Lower lobe of right lung (tissue), 2 donors: ENCODE results near the gene DIPK1B. TPM values are rescaled to one million over a fixed set of nuclear protein-coding genes. Genes with fewer than 3 reads are reported as not detected.
"Not testable (repeated sequence)": the region's sequence is repeated elsewhere in the genome, so short reads cannot be mapped to it uniquely, and the experiment has no call there.

Source experiments
- ATAC-seq, 2 donors: fragments of 200-7000 bp; cut with Tn5 transposase; one replicate each; pipeline ENCODE4 v1.9.1; 2020 to 2022; ENCODE audit warnings: mild to moderate bottlenecking in 2 of 2, moderate library complexity in 2 of 2
- DNase-seq: peaks from one replicate; pipeline ENCODE4 v3.0.0-alpha.2; 2020
- H3K27ac ChIP-seq: fragments of 200-600 bp; one replicate; pipeline ENCODE4 v1.8.0; 2022
- H3K27me3 ChIP-seq: fragments of 200-600 bp; one replicate; pipeline ENCODE4 v1.8.0; 2022; ENCODE audit warnings: low read depth
- H3K36me3 ChIP-seq: fragments of 200-600 bp; one replicate; pipeline ENCODE4 v1.8.0; 2022; ENCODE audit warnings: mild to moderate bottlenecking
- H3K4me1 ChIP-seq: fragments of 200-600 bp; one replicate; pipeline ENCODE4 v1.8.0; 2022
- H3K4me3 ChIP-seq: fragments of 200-600 bp; one replicate; pipeline ENCODE4 v1.8.0; 2022; ENCODE audit warnings: mild to moderate bottlenecking
- H3K9me3 ChIP-seq: fragments of 200-600 bp; one replicate; pipeline ENCODE4 v1.8.0; 2022
- intact Hi-C: fragments of 100-400 bp; cut with DNase I; formaldehyde crosslinking; loops from one replicate; pipeline ENCODE4 v1.11.0; 2022
- microRNA-seq: library from miRNA; unstranded; fragments of <30 nt; microRNA quantifications from one replicate; pipeline ENCODE4 v1.2.0, GENCODE V29; 2020; ENCODE audit warnings: borderline number of aligned reads
- total RNA-seq: library from RNA; stranded (reverse); fragmentation: NEBNext Ultra II Directional; extraction: Animal tissue kit (Norgen Biotek cat#: 25700); gene quantifications from one replicate; pipeline ENCODE4 v1.2.1, GENCODE V29; 2021
- TF ChIP-seq, protein P1 (sequence below): fragments of 200-600 bp; IDR thresholded peaks from one replicate; pipeline ENCODE4 v1.8.0; 2022; ENCODE audit warnings: antibody characterized with exemption, mild to moderate bottlenecking
- donor health status: DM: no; HTN: yes; CAD: no; lungs with severe emphysema.

The DIPK1B gene
- total RNA-seq, 1 donor from 2014 or later = 15.1 TPM

- H3K27me3 ChIP-seq, H3K4me1 ChIP-seq, H3K36me3 ChIP-seq, ATAC-seq, H3K4me3 ChIP-seq, H3K27ac ChIP-seq, H3K9me3 ChIP-seq, intact Hi-C loops, DNase-seq: not testable (repeated sequence)
- TF ChIP-seq, protein P1, sequence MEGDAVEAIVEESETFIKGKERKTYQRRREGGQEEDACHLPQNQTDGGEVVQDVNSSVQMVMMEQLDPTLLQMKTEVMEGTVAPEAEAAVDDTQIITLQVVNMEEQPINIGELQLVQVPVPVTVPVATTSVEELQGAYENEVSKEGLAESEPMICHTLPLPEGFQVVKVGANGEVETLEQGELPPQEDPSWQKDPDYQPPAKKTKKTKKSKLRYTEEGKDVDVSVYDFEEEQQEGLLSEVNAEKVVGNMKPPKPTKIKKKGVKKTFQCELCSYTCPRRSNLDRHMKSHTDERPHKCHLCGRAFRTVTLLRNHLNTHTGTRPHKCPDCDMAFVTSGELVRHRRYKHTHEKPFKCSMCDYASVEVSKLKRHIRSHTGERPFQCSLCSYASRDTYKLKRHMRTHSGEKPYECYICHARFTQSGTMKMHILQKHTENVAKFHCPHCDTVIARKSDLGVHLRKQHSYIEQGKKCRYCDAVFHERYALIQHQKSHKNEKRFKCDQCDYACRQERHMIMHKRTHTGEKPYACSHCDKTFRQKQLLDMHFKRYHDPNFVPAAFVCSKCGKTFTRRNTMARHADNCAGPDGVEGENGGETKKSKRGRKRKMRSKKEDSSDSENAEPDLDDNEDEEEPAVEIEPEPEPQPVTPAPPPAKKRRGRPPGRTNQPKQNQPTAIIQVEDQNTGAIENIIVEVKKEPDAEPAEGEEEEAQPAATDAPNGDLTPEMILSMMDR = peak; percentile 47
These were observed 54.2 kb downstream of the DIPK1B start for GRCh38 chr9:136766410-136767120.

DNA sequence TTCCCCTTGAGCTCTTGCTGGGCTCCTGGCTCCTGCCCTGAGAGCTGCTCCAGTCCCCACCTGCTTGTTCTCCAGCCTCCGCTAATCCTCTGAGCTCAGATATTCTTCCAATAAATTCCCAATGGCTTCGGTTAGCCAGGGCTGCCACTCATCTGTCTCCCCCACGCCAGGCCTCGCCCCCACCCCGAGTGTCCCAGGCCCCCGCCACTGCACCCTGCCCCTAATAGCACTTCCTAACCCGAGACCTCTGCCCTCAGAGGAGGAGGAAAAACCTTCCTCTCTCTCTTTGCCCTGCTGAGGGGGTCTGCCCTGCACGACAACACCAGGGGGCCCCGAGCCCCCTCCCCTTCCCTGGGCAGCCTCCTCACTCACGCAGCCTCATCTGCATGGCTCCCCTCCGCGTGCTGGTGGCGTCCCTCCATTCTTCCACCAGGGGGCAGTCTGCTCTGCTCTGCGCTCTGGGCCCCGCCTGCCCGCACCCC lies 57.4 kb downstream of the DIPK1B start:
- TF ChIP-seq, protein P1 = peak; percentile 46
- peaks cover 7% of the 10 kb centered on the region for H3K9me3 ChIP-seq
- H3K4me1 ChIP-seq = no peaks in the 10 kb centered on the region
- H3K36me3 ChIP-seq = no peaks in the 10 kb centered on the region
- DNase-seq = no peak
- intact Hi-C loops = no loop called here
- peaks cover under 1% of the 10 kb centered on the region for H3K27me3 ChIP-seq
- no peak overlapping the region for H3K4me3 ChIP-seq
- H3K27ac ChIP-seq = no peak overlapping the region
- ATAC-seq = peak; percentile 54 to 60

DNA sequence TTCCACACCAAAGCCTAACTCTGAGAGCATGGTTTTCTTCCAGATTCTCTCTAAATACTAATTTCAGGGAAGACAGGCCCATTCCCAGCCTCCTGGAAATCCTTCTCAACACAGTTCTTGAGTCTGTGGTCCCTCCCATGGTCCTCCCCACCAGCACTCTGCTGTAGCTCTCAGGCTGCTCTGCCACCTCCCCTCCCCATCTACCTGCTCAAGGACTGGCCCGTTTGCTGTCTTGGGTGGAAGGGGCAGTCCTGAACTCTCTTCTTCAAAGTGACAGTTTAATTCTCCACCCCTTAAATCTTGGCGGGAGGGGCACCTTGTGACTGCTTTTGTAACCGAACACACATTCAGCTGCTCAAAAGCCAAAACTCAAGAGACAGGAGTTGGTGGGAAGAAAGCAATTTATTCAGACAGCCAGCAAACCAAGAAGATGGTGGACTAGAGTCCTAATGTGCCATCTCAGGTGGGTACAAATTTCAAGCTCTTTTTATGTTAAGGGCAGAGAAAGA lies 59.6 kb downstream of the DIPK1B start:
- peaks cover 7% of the 10 kb centered on the region for H3K9me3 ChIP-seq

DNA sequence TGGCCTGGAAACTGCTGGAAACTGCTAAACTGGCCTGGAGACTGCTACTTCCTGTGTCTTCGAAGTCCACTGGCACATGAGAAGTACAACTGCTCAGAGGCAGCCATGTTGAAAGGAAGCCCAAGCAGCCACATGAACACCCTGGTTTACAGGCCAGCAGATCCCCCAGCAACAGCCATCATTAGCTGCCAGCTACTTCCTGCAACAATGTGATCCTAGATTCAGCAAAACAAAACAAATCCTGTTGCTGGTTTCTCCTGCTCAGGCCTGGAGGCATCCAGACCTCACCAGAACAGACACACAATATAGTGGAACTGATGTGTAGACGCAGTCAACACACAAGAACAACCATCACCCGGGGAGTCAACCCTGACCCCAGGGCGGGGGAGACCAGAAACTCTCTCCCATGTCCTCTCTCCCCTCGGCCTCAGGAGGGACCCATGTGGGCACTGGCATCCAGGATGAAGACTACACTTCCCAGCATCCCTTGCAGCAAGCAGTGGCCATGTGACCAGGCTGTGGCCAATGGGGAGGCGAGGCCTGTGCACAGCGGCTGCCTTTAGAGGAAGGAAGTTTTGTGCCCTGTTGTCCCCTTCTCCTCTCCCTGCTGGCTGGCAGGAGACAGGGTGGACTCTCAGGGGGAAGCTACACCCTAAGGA lies 61.1 kb downstream of the DIPK1B start:
- Histone ChIP-seq H3K27ac (no peak overlapping the region), H3K36me3 (no peaks in the 10 kb centered on the region), H3K4me1 (no peaks in the 10 kb centered on the region), H3K9me3 (peaks cover 7% of the 10 kb centered on the region), H3K4me3 (no peak overlapping the region), H3K27me3 (no peaks in the 10 kb centered on the region)
- TF ChIP-seq, protein P1 = no peak
- ATAC-seq (peak; percentile 49 to 57), DNase-seq (peak; percentile 70)
- intact Hi-C loops = no loop called here

More for the DNA sequence above, 59.6 kb downstream of the DIPK1B start:
- no peaks in the 10 kb centered on the region for H3K4me1 ChIP-seq
- ATAC-seq (no peak), DNase-seq (no peak)
- H3K27me3 ChIP-seq = no peaks in the 10 kb centered on the region
- no peak overlapping the region for H3K4me3 ChIP-seq
- TF ChIP-seq, protein P1 = no peak
- no peaks in the 10 kb centered on the region for H3K36me3 ChIP-seq
- intact Hi-C loops = no loop called here
- no peak overlapping the region for H3K27ac ChIP-seq

Small RNA genes lying within 50 kb of the gene (microRNA-seq; reads per million reads assigned to microRNA genes)
- 561,248 reads per million, percentile 100 among the genes with 10 or more reads in this experiment for gene MIR126
- not detected for gene MIR6722

Other genes starting within 250 kb of the DIPK1B start
- gene SEC16A, start 229.5 kb upstream of the DIPK1B start, total RNA-seq = 66.5 TPM
- gene NOTCH1, start 166.5 kb upstream of the DIPK1B start, total RNA-seq = 91.4 TPM
- gene EGFL7, start 49.7 kb upstream of the DIPK1B start, total RNA-seq = 230 TPM
- gene AGPAT2, start 25.1 kb upstream of the DIPK1B start, total RNA-seq = 106 TPM
- gene LCN10, start 30.4 kb downstream of the DIPK1B start, total RNA-seq = 2.5 TPM
- 2.9 TPM for gene LCN6, start 36.0 kb downstream of the DIPK1B start, total RNA-seq
- gene LCN8, start 45.7 kb downstream of the DIPK1B start, total RNA-seq = not detected
- gene LCN15, start 51.9 kb downstream of the DIPK1B start, total RNA-seq = not detected
- gene TMEM141, start 78.8 kb downstream of the DIPK1B start, total RNA-seq = 57.2 TPM
- 3.7 TPM for gene CCDC183, start 83.8 kb downstream of the DIPK1B start, total RNA-seq
- 62.2 TPM for gene RABL6, start 95.4 kb downstream of the DIPK1B start, total RNA-seq
- gene AJM1, start 129.9 kb downstream of the DIPK1B start, total RNA-seq = 3.5 TPM
- gene PHPT1, start 136.8 kb downstream of the DIPK1B start, total RNA-seq = 93.6 TPM
- 13.5 TPM for gene MAMDC4, start 139.8 kb downstream of the DIPK1B start, total RNA-seq
- gene EDF1, start 153.7 kb downstream of the DIPK1B start, total RNA-seq = 230 TPM
- 16.5 TPM for gene TRAF2, start 173.9 kb downstream of the DIPK1B start, total RNA-seq
- 83.2 TPM for gene FBXW5, start 232.2 kb downstream of the DIPK1B start, total RNA-seq
- 2.2 TPM for gene C8G, start 232.7 kb downstream of the DIPK1B start, total RNA-seq
- 1.9 TPM for gene LCN12, start 239.7 kb downstream of the DIPK1B start, total RNA-seq